GOT3 (cell line): ENCODE data around the gene KRTAP25-1.

Source experiments
- DNase-seq: peaks from one replicate; lab custom pipeline; 2025; ENCODE audit warnings: mixed read lengths; lab: John Stamatoyannopoulos, UW

Gene KRTAP25-1, protein sequence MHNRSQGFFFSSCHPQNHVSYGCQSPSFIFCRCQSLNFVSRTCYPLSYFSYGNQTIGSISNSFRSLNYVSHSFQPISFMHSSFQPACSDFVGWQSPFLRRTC

DNA sequence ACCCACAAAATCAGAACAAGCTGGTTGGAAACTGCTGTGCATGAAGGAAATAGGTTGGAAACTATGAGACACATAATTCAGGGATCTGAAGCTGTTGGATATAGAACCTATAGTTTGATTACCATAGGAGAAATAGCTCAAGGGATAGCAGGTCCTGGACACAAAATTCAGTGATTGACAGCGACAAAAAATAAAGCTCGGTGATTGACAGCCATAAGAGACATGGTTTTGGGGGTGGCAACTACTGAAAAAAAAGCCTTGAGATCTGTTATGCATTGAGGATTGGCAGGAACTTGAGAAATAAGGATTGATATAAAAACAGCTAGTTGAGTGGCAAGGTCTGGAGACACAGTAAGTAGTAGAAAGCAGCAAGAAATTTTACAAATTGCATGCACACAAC lies at the start of gene KRTAP25-1:
TSS of gene KRTAP25-1 (minus strand) at position 300 of the 400 bp plus-strand sequence. CDS start at position 276, 24 bp downstream.
- DNase-seq: no peak

DNA sequence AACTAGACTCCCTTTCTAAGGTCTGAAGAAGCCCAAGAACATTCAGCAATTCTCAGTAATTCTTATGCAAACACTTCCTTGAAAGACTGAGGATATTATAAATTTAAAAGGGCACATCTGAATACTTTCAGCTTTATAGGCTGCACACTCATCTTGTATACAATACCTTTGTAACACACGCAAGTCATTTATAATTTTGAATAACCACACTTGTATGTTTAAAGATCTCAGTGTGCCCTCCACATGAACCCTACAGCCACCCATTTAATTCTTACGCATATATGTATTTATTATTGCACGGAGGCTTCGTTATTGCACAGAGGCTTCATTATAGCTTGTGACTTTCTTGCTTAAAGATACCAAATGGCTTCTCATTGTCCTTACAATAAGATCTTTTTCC lies 49.4 kb upstream of the KRTAP25-1 start:
- no peak for DNase-seq

- DNase-seq: no peak
Measured at GRCh38 chr21:30337772-30338171, 48.5 kb upstream of the KRTAP25-1 start.

DNA sequence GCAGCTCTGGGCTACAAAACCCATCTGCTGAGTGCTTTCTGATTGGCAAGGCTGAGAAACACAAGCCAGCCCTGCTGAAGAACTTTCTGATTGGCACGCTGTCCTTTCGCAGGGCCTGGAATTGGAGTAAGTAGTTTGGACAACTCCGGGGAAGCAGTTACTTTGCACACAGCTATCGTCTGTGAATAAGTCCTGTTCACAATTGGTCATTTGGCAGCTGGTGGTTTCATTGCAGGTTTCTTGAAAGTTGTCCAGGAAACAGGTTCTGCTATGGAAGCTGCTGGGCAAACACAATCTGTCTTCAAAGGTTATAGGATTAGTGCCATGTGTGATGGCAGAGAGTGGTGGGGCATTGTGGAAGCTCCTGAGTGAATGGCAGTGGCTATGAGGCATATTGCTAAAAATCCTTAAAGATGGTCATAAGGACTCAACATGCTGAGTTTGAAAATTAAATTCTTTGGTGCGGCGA lies 48.0 kb upstream of the KRTAP25-1 start, which contains the start of gene KRTAP27-1:
TSS of gene KRTAP27-1 (minus strand) at position 419 of the 469 bp plus-strand sequence. CDS start at position 393, 26 bp downstream.
- DNase-seq: no peak

DNA sequence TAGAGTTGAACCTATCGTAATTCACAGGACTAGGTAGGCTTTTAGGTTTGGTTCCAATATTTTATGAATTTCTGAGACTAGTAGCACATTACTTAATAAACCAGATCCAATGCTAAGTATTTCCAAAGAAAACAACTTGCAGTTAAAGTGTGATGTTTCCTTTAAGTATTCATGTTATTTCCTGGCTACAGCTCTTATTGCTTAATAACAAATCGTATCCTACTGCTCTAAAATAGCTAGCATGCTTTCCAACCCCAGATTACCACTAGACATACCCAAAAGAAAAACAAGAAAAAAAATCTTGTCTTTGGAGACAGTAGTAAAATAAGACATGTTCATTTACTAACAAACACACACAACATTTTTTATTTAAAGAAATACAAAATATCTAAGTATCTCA lies 47.3 kb upstream of the KRTAP25-1 start:
- no peak for DNase-seq

DNA sequence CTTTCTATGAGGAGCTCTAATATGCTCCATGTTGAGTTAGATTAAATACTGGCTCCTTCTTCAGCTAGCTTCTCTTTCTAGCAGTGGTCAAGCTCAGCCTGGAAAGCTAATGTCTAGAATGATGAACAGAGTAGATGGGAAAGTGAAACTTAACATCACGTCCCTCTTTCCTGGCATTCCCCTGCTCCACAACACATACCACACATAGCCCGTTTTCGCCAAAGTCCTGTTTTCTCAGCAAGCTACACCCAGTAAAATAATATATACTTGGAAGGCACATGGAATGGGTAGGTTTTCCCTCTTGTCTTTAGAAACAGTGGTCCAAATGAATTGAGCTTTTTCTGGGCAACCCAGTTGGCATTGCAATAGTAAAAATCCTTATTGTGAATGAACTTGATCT lies 44.4 kb upstream of the KRTAP25-1 start:
- no peak for DNase-seq

- no peak for DNase-seq
Measured at GRCh38 chr21:30332681-30333080, 43.4 kb upstream of the KRTAP25-1 start.

GRCh38 chr21:30329203-30329875 lies 40.0 kb upstream of the KRTAP25-1 start:
- no peak for DNase-seq

- DNase-seq: no peak
Measured at GRCh38 chr21:30326390-30326789, 37.1 kb upstream of the KRTAP25-1 start.

GRCh38 chr21:30320215-30320614 lies 30.9 kb upstream of the KRTAP25-1 start, which contains the start of gene KRTAP26-1:
Gene KRTAP26-1, minus strand, starts transcription at chr21:30320315. Its CDS starts 280 bp downstream, at chr21:30320035.
- DNase-seq: no peak

GRCh38 chr21:30315701-30316100 lies 26.4 kb upstream of the KRTAP25-1 start:
- DNase-seq: no peak

GRCh38 chr21:30306884-30307283 lies 17.6 kb upstream of the KRTAP25-1 start:
- DNase-seq: no peak

GRCh38 chr21:30305136-30305535 lies 15.8 kb upstream of the KRTAP25-1 start:
- no peak for DNase-seq

GRCh38 chr21:30282850-30283249 lies 6.5 kb downstream of the KRTAP25-1 start, which contains the start of gene KRTAP24-1:
Gene KRTAP24-1, minus strand, starts transcription at chr21:30282950. Its CDS starts 18 bp downstream, at chr21:30282932.
- DNase-seq: no peak

DNA sequence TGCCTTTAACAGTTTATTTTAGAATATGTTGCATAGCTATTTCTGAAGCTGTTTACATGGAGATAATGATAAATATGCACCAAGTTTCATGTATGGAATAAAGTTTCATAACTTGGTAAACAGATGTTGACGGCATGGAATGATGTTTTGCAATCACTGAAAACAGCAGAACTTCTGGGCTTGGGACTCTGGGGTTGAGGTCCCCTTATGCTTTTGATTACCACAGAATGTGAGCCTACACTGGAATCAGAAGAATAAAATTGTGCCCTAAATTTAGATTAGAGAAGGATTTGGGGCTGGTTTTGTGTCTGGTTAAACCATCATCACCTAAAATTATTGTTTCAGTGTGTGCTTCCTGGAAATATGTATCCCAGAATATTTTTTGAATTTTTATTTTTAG lies 17.7 kb downstream of the KRTAP25-1 start:
- DNase-seq: no peak

- no peak for DNase-seq
Measured at GRCh38 chr21:30271156-30271555, 18.2 kb downstream of the KRTAP25-1 start.

GRCh38 chr21:30269803-30270530 lies 19.3 kb downstream of the KRTAP25-1 start:
- no peak for DNase-seq

DNA sequence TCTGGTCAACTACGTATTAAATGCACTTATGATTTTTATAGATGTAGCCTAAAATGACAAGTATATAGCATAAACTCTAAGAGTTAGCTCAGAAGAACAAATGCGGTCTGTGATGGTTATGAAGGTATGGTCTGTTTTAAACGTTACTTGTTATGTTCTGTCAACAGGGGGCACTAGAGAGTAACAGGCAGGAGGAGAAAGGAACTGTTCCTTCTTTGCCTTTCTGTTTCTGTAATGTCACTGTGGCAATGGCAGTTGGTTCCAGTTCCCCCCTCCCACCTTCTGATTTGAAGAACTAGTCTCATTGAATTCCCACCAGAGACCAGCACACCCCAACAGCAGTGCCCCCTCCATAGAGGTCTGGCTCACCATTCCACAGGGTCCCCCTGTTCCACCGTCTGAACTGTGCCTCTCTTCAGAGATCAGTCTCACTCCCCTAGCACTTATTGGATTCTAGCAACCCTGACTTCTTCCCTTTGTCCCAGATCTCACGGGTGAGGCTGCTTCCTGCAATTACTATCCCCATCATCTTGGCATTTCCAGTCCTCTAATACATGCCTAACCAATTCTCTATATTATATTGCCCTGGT lies 20.6 kb downstream of the KRTAP25-1 start:
- DNase-seq: no peak

DNA sequence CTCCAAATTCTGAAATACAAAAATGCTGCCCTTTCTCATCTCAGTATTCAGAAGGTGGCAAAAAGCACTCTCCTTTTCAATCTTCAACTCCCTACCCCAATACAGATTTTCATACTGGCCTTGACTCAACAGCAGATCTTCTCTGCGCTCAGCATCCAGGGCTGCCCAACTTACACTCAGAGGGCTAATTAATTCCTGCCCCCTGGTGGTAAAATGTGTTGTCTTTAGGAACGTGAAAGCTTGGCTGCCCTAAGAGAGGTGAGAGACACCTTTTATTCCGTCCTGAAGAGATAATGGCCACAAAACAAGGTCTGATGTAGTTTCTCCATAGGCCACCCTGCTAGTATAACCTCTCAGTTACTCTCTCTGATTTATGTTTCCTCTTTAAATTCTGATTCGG lies 31.5 kb downstream of the KRTAP25-1 start:
- no peak for DNase-seq

- DNase-seq: no peak
Measured at GRCh38 chr21:30256100-30256499, 33.2 kb downstream of the KRTAP25-1 start.

DNA sequence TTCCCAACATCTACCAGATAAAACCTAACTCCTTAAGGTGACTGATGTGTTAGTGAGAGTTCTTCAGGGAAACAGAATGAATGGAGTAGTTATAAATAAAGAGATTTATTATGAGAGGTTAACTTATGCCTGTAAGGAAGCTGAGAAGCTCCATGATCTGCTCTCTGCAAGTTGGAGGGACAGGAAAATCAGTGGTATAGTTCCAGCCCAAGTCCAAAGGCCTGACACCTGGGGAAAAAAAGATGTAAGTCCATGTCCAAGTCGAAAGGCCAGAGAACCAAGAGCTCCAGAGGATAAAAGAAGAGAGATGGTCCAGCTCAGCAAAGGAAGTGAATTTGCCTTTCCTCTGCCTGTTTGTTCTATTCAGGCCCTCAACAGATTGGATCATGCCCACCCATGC lies 33.6 kb downstream of the KRTAP25-1 start:
- DNase-seq: no peak

GRCh38 chr21:30251781-30252180 lies 37.5 kb downstream of the KRTAP25-1 start:
- DNase-seq: no peak
